Transverse colon (tissue), 4 donors: ENCODE measurements around the gene TMPRSS11E.

Experiments
- EP300 ChIP-seq: sonication (generic); formaldehyde crosslinking; IDR thresholded peaks from one replicate; pipeline ENCODE4 v1.6.1; 2017; ENCODE audit warnings: antibody characterized with exemption, low read depth
- POLR2A ChIP-seq: fragments of 450-650 bp; IDR thresholded peaks from one replicate; pipeline ENCODE4 v1.6.1; 2016; ENCODE audit warnings: antibody characterized with exemption, mild to moderate bottlenecking, moderate library complexity
- POLR2AphosphoS5 ChIP-seq, 3 donors: sonication (generic); formaldehyde crosslinking; IDR thresholded peaks; one replicate each; pipeline ENCODE4 v1.6.1; 2016; ENCODE audit warnings: antibody characterized with exemption in 3 of 3
- TF ChIP-seq, protein P1 (sequence below), 5 experiments: fragments of 200-600 bp in 3 of 5; fragments of 450-650 bp in 2 of 5; sonication (generic) in 3 of 5; IDR thresholded peaks; 1 replicate in 2 of 5; 2 replicates in 3 of 5; pipeline ENCODE4 v1.5.1; 2016 to 2017; ENCODE audit warnings: antibody characterized with exemption in 5 of 5, inconsistent platforms in 3 of 5, mild to moderate bottlenecking in 2 of 5, moderate library complexity in 1 of 5

- TF ChIP-seq, protein P1, sequence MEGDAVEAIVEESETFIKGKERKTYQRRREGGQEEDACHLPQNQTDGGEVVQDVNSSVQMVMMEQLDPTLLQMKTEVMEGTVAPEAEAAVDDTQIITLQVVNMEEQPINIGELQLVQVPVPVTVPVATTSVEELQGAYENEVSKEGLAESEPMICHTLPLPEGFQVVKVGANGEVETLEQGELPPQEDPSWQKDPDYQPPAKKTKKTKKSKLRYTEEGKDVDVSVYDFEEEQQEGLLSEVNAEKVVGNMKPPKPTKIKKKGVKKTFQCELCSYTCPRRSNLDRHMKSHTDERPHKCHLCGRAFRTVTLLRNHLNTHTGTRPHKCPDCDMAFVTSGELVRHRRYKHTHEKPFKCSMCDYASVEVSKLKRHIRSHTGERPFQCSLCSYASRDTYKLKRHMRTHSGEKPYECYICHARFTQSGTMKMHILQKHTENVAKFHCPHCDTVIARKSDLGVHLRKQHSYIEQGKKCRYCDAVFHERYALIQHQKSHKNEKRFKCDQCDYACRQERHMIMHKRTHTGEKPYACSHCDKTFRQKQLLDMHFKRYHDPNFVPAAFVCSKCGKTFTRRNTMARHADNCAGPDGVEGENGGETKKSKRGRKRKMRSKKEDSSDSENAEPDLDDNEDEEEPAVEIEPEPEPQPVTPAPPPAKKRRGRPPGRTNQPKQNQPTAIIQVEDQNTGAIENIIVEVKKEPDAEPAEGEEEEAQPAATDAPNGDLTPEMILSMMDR (IDR thresholded peaks at IDR 0.05): no peak
- TF ChIP-seq POLR2AphosphoS5 (IDR thresholded peaks at IDR 0.05): no peak
- no peak for TF ChIP-seq EP300
- TF ChIP-seq POLR2A: no peak
These were observed 46.0 kb upstream of the TMPRSS11E start for GRCh38 chr4:68401231-68401630.
